ENCODE measurements around the gene HIPK2. TPM values are rescaled to one million over a fixed set of nuclear protein-coding genes. Genes with fewer than 3 reads are reported as not detected.

The HIPK2 gene
- total RNA-seq, 1 experiment from 2014 or later = 35.2 TPM

DNA sequence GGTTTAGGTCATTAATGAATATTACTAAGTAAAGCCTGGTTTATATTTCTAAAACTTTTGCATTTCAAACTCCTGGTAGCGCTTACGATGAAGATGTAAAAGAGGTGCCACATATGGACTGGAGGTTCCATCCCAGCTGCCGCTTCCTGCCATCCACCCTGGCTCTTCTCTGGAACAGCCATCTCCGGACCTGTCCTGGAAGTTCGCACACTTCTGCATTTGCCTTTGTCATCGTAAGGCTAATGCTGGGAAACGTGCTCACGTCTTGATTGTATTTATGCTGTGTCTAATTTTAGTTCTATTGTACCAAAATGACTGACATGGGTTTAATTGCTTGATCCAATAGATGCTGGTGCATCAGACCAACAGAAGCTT lies 103.1 kb downstream of the HIPK2 start:
- no peak overlapping the region for H2AFZ ChIP-seq
- no peaks in the 10 kb centered on the region for H3K9me2 ChIP-seq (ENCODE audit: insufficient read depth)
- intact Hi-C loops (cut with micrococcal nuclease; ENCODE audit: unreplicated experiment) = no loop called here
- H3K4me2 ChIP-seq = no peak overlapping the region
- ChIA-PET POLR2A (ENCODE audit: unreplicated experiment) (no interaction called here), CTCF (no interaction called here)
- no peak for TF ChIP-seq EZH2 (IDR thresholded peaks at IDR 0.05; ENCODE audit: low read depth)
- no peak for TF ChIP-seq CTCF (conservative IDR thresholded peaks at IDR 0.05)
- 0 out of 2 replicates have a peak, but pooled peaks cover 7% of the 10 kb centered on the region for H4K20me1 ChIP-seq (ENCODE audit: insufficient read depth)
- H3K9me3 ChIP-seq (ENCODE audit: insufficient read depth, low read depth) = no peaks in the 10 kb centered on the region
- H3K4me1 ChIP-seq (replicated peaks; ENCODE audit: insufficient read depth) = peaks cover 5% of the 10 kb centered on the region; the same call in 1 of the 2 replicates
- H3F3A ChIP-seq (ENCODE audit: insufficient read depth, low read depth) = no peaks in the 10 kb centered on the region; the same call in 1 of the 2 replicates
- H3K27me3 ChIP-seq (ENCODE audit: insufficient read depth, low read depth) = no peaks in the 10 kb centered on the region
- BruUV-seq (replicated peaks) = no TSS peak
- H3K27ac ChIP-seq = no peak overlapping the region
- H3K36me3 ChIP-seq (ENCODE audit: low read depth) = no peaks in the 10 kb centered on the region
- H3K4me3 ChIP-seq = no peak overlapping the region
- DNase-seq = no peak
- H3K79me2 ChIP-seq (ENCODE audit: low read depth) = no peaks in the 10 kb centered on the region

- DNase-seq = no peak
- POLR2A ChIA-PET (ENCODE audit: unreplicated experiment) = interaction anchor here (0.6 kb wide), 1 partner anchor 354 kb away, joined by 8 read pairs; no protein-coding TSS in a partner anchor
- no peaks in the 10 kb centered on the region for H3K9me3 ChIP-seq (ENCODE audit: insufficient read depth, low read depth)
- H3K9me2 ChIP-seq (ENCODE audit: insufficient read depth) = no peaks in the 10 kb centered on the region
- no peaks in the 10 kb centered on the region for H3K79me2 ChIP-seq (ENCODE audit: low read depth)
- intact Hi-C loops (cut with micrococcal nuclease; ENCODE audit: unreplicated experiment) = no loop called here
- H3K36me3 ChIP-seq (ENCODE audit: low read depth) = no peaks in the 10 kb centered on the region
- no TSS peak for BruUV-seq (replicated peaks)
- H3K27ac ChIP-seq = no peak overlapping the region
- H3K27me3 ChIP-seq (ENCODE audit: insufficient read depth, low read depth) = no peaks in the 10 kb centered on the region
- H4K20me1 ChIP-seq (ENCODE audit: insufficient read depth) = 0 out of 2 replicates have a peak, but pooled peaks cover 7% of the 10 kb centered on the region
- no peak for TF ChIP-seq CTCF (conservative IDR thresholded peaks at IDR 0.05)
- no peak for TF ChIP-seq EZH2 (IDR thresholded peaks at IDR 0.05; ENCODE audit: low read depth)
- CTCF ChIA-PET = no interaction called here
- H3K4me2 ChIP-seq = no peak overlapping the region
- H2AFZ ChIP-seq = no peak overlapping the region
- H3F3A ChIP-seq (ENCODE audit: insufficient read depth, low read depth) = no peaks in the 10 kb centered on the region; the same call in 1 of the 2 replicates
- no peak overlapping the region for H3K4me3 ChIP-seq
- H3K4me1 ChIP-seq (replicated peaks; ENCODE audit: insufficient read depth) = peaks cover 5% of the 10 kb centered on the region; the same call in 1 of the 2 replicates
Observed at GRCh38 chr7:139674341-139674740, 103.5 kb downstream of the HIPK2 start.

GRCh38 chr7:139673762-139674161 lies 104.0 kb downstream of the HIPK2 start:
- no peak overlapping the region for H2AFZ ChIP-seq
- intact Hi-C loops (cut with micrococcal nuclease; ENCODE audit: unreplicated experiment) = no loop called here
- no peaks in the 10 kb centered on the region for H3K79me2 ChIP-seq (ENCODE audit: low read depth)
- no peaks in the 10 kb centered on the region for H3K36me3 ChIP-seq (ENCODE audit: low read depth)
- no peak overlapping the region for H3K4me3 ChIP-seq
- no peak overlapping the region for H3K4me2 ChIP-seq
- BruUV-seq (replicated peaks) = no TSS peak
- no peak for DNase-seq
- TF ChIP-seq CTCF (conservative IDR thresholded peaks at IDR 0.05) (no peak), EZH2 (IDR thresholded peaks at IDR 0.05; ENCODE audit: low read depth) (no peak)
- no peaks in the 10 kb centered on the region for H3K9me2 ChIP-seq (ENCODE audit: insufficient read depth)
- H3K27me3 ChIP-seq (ENCODE audit: insufficient read depth, low read depth) = no peaks in the 10 kb centered on the region
- no peak overlapping the region for H3K27ac ChIP-seq
- H3K4me1 ChIP-seq (replicated peaks; ENCODE audit: insufficient read depth) = peaks cover 5% of the 10 kb centered on the region; the same call in 1 of the 2 replicates
- ChIA-PET POLR2A (ENCODE audit: unreplicated experiment) (interaction anchor here (0.6 kb wide), 1 partner anchor 353 kb away, joined by 8 read pairs; no protein-coding TSS in a partner anchor), CTCF (no interaction called here)
- no peaks in the 10 kb centered on the region; the same call in 1 of the 2 replicates for H3F3A ChIP-seq (ENCODE audit: insufficient read depth, low read depth)
- no peaks in the 10 kb centered on the region for H3K9me3 ChIP-seq (ENCODE audit: insufficient read depth, low read depth)
- H4K20me1 ChIP-seq (ENCODE audit: insufficient read depth) = 0 out of 2 replicates have a peak, but pooled peaks cover 7% of the 10 kb centered on the region
